Keratinocyte (primary cell): ENCODE data around the gene FCN3. TPM values are rescaled to one million over a fixed set of nuclear protein-coding genes. Genes with fewer than 3 reads are reported as not detected.

Source experiments
- DNase-seq: peaks from one replicate; pipeline ENCODE4 v3.0.0-alpha.2; 2011; ENCODE audit warnings: low read depth, missing footprints, low spot score
- FAIRE-seq: peaks from 2 replicates; lab custom pipeline; 2011; peaks lifted over from hg19 to GRCh38; lab: Jason Lieb, UNC
- H2AFZ ChIP-seq: 2 replicates; pipeline ENCODE4 v1.6.0; 2012; ENCODE audit warnings: low read length, control low read depth, inconsistent platforms; ENCODE audit not compliant: control insufficient read depth
- H3K27ac ChIP-seq: 2 replicates; pipeline ENCODE4 v1.5.1; 2011; ENCODE audit warnings: low read length; ENCODE audit not compliant: control insufficient read depth, insufficient read depth
- H3K27me3 ChIP-seq: 3 replicates; pipeline ENCODE4 v1.6.0; 2011; ENCODE audit warnings: low read length; ENCODE audit not compliant: control insufficient read depth, insufficient read depth; ENCODE audit errors: extremely low read depth
- H3K36me3 ChIP-seq, 2 experiments: 2 replicates in 1 of 2; 3 replicates in 1 of 2; pipeline ENCODE4 v1.5.1; 2011; ENCODE audit warnings: low read length in 2 of 2, mild to moderate bottlenecking in 1 of 2; ENCODE audit not compliant: control insufficient read depth in 2 of 2, insufficient read depth in 2 of 2; ENCODE audit errors: extremely low read depth in 1 of 2
- H3K4me1 ChIP-seq: 3 replicates; pipeline ENCODE4 v1.5.1; 2011; ENCODE audit warnings: low read length; ENCODE audit not compliant: control insufficient read depth, insufficient read depth; ENCODE audit errors: extremely low read depth
- H3K4me2 ChIP-seq: 3 replicates; pipeline ENCODE4 v1.6.0; 2011; ENCODE audit warnings: low read depth, low read length; ENCODE audit not compliant: control insufficient read depth, insufficient read depth; ENCODE audit errors: extremely low read depth
- H3K4me3 ChIP-seq, 3 experiments: fragments of 200-600 bp in 1 of 3; sonication (generic) in 1 of 3; 2 replicates in 2 of 3; 3 replicates in 1 of 3; pipeline ENCODE4 v1.5.1; 2011 to 2016; ENCODE audit warnings: low read length in 3 of 3, mild to moderate bottlenecking in 3 of 3, control low read depth in 2 of 3, inconsistent platforms in 1 of 3, low read depth in 1 of 3, mixed read lengths in 1 of 3, mixed run types in 1 of 3, moderate library complexity in 1 of 3; ENCODE audit not compliant: control insufficient read depth in 2 of 3, insufficient read depth in 2 of 3; ENCODE audit errors: extremely low read depth in 1 of 3
- H3K79me2 ChIP-seq: 2 replicates; pipeline ENCODE4 v1.6.0; 2012; ENCODE audit warnings: low read length; ENCODE audit not compliant: control insufficient read depth, insufficient read depth
- H3K9ac ChIP-seq: 3 replicates; pipeline ENCODE4 v1.6.0; 2011; ENCODE audit warnings: low read length; ENCODE audit not compliant: control insufficient read depth, insufficient read depth; ENCODE audit errors: extremely low read depth
- H3K9me1 ChIP-seq: 3 replicates; pipeline ENCODE4 v1.6.0; 2011; ENCODE audit warnings: low read length; ENCODE audit not compliant: control insufficient read depth, insufficient read depth; ENCODE audit errors: extremely low read depth
- H3K9me3 ChIP-seq: 2 replicates; pipeline ENCODE4 v1.5.1; 2012; ENCODE audit warnings: low read depth, low read length; ENCODE audit not compliant: control insufficient read depth
- H4K20me1 ChIP-seq: 3 replicates; pipeline ENCODE4 v1.6.0; 2011; ENCODE audit warnings: low read length; ENCODE audit not compliant: control insufficient read depth, insufficient read depth; ENCODE audit errors: extremely low read depth
- CTCF ChIP-seq, 3 experiments: IDR thresholded peaks in 1 of 3; conservative IDR thresholded peaks in 1 of 3; optimal IDR thresholded peaks in 1 of 3; 2 replicates in 2 of 3; 3 replicates in 1 of 3; pipeline versions ENCODE3 to v1.5.1; 2011; ENCODE audit warnings: low read length in 3 of 3, mild to moderate bottlenecking in 3 of 3, moderate library complexity in 2 of 3, control low read depth in 1 of 3, inconsistent platforms in 1 of 3; ENCODE audit not compliant: insufficient read depth in 2 of 3; ENCODE audit errors: extremely low read depth in 1 of 3
- EZH2 ChIP-seq: IDR thresholded peaks from one replicate; pipeline ENCODE4 v1.6.1; 2012; ENCODE audit warnings: inconsistent platforms, mild to moderate bottlenecking, low read length, moderate library complexity
- dilution Hi-C: fragments of 300-500 bp; cut with MboI; formaldehyde crosslinking; loops from one replicate; pipeline ENCODE4 v1.7.0; 2020; ENCODE audit warnings: low sequenced_read_pairs; ENCODE audit not compliant: extremely low pct_ligation_motif_present
- polyA plus RNA-seq, 5 experiments: library from polyadenylated mRNA; depleted of rRNA in 3 of 5; stranded (reverse) in 3 of 5; stranded (forward) in 1 of 5; unstranded in 1 of 5; fragments of >200 nt; gene quantifications; 1 replicate in 1 of 5; 2 replicates in 3 of 5; 3 replicates in 1 of 5; pipeline versions ENCODE4 v1.2.1 to v1.2.3, GENCODE V29; 2011 to 2012; ENCODE audit warnings: missing spikeins in 2 of 5, low read depth in 1 of 5, low replicate concordance in 1 of 5

Gene FCN3
- polyA plus RNA-seq, 1 donor (not counting 4 experiments of a cell fraction or from before 2014, with no cell fraction given), result not detected

- Histone ChIP-seq H3K79me2 (peaks cover 16% of the 10 kb centered on the region), H3K27ac (no peak overlapping the region), H3K36me3 (peaks cover 41 to 44% of the 10 kb centered on the region in 2 experiments), H3K4me3 (no peak overlapping the region), H3K9me3 (no peaks in the 10 kb centered on the region), H3K4me2 (no peak overlapping the region), H3K9me1 (no peaks in the 10 kb centered on the region), H2AFZ (no peak overlapping the region), H3K27me3 (no peaks in the 10 kb centered on the region), H3K9ac (no peak overlapping the region), H3K4me1 (no peaks in the 10 kb centered on the region), H4K20me1 (no peaks in the 10 kb centered on the region)
- FAIRE-seq, result no peak
- no peak for DNase-seq
- dilution Hi-C loops, result no loop called here
- TF ChIP-seq CTCF (optimal IDR thresholded peaks at IDR 0.05 in 1 of 3, IDR thresholded peaks at IDR 0.05 in 1 of 3, conservative IDR thresholded peaks at IDR 0.05 in 1 of 3; ENCODE audit: extremely low read depth in 1 of 3, insufficient read depth in 2 of 3, low read length in 3 of 3) (no peak), EZH2 (no peak)
Measured at GRCh38 chr1:27333717-27334279, 40.8 kb downstream of the FCN3 start.

DNA sequence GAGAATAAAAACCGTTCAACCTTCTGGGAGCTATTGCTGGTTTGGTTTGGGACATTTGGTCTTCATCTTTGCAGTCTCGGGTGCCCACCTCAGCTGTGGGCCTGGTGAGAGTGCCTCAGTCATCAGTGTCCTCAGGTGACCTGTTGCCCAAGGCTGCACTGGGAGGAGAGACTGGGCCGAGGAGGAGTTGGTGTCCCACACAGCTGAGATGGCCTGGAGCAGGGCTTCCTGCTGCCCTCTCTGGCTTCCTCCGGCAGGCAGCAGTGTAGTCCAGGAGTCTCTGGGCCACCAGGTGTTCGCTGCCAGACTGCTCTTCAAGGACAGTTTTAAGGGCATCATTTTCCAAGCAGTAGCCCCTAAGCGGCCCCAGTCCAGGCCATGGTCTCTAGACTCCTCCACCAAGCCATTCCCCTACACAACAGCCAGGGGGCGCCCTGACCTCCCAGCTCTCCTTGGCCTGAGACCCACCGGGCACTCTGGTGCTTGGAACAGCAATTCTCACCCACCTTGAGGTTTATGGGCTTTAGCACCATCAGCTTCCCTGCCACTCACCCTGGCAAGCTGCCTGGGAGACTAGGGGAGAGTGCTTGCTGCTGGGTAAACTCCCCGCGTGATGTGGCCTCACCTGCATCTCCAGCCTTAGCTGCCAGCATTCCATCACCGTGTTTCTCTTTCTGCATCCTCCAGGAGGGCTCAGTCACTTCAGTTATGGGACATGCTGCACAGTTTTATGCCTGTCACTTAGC is 41.9 kb downstream of the FCN3 start:
- peak; percentile 83 to 94 (median 89) for TF ChIP-seq CTCF (optimal IDR thresholded peaks at IDR 0.05 in 1 of 3, IDR thresholded peaks at IDR 0.05 in 1 of 3, conservative IDR thresholded peaks at IDR 0.05 in 1 of 3; ENCODE audit: extremely low read depth in 1 of 3, insufficient read depth in 2 of 3, low read length in 3 of 3)
- TF ChIP-seq EZH2, result no peak

More for the DNA sequence above, 41.9 kb downstream of the FCN3 start:
- Histone ChIP-seq H3K79me2 (peaks cover 27% of the 10 kb centered on the region), H3K9me3 (no peaks in the 10 kb centered on the region), H3K27me3 (no peaks in the 10 kb centered on the region), H3K4me2 (no peak overlapping the region), H3K36me3 (peaks cover 46 to 48% of the 10 kb centered on the region in 2 experiments), H3K27ac (no peak overlapping the region), H3K9me1 (no peaks in the 10 kb centered on the region), H3K4me1 (no peaks in the 10 kb centered on the region), H3K9ac (no peak overlapping the region), H2AFZ (no peak overlapping the region), H4K20me1 (no peaks in the 10 kb centered on the region), H3K4me3 (no peak overlapping the region)
- FAIRE-seq (no peak), DNase-seq (no peak)
- dilution Hi-C loops, result no loop called here
